Breast epithelium (tissue), 3 donors: ENCODE measurements around the gene TTYH3.

Experiments used
- POLR2A ChIP-seq: fragments of 450-650 bp; IDR thresholded peaks from one replicate; pipeline ENCODE4 v1.6.1; 2016; ENCODE audit warnings: antibody characterized with exemption, mild to moderate bottlenecking, moderate library complexity
- TF ChIP-seq, protein P1 (sequence below), 3 donors: fragments of 450-650 bp; IDR thresholded peaks; one replicate each; pipeline ENCODE4 v1.5.1; 2016 to 2017; ENCODE audit warnings: antibody characterized with exemption in 3 of 3, mild to moderate bottlenecking in 3 of 3, moderate library complexity in 3 of 3

DNA sequence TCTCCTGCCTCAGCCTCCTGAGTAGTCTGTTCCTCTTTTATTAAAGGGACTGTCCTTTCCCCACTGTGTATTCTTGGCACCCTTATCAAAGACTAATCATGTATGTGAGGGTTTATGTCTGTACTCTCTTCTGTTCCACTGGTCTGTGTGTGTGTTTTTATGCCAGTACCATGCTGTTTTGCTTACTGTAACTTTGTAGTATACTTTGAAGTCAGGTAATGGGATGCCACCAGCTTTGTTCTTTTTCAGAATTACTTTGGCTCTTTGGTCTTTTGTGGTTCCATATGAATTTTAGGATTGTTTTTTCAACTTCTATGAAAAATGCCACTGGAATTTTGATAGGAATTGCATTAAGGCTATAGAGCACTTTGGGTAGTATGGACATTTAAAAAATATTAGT is 42.1 kb downstream of the TTYH3 start:
- TF ChIP-seq, protein P1, sequence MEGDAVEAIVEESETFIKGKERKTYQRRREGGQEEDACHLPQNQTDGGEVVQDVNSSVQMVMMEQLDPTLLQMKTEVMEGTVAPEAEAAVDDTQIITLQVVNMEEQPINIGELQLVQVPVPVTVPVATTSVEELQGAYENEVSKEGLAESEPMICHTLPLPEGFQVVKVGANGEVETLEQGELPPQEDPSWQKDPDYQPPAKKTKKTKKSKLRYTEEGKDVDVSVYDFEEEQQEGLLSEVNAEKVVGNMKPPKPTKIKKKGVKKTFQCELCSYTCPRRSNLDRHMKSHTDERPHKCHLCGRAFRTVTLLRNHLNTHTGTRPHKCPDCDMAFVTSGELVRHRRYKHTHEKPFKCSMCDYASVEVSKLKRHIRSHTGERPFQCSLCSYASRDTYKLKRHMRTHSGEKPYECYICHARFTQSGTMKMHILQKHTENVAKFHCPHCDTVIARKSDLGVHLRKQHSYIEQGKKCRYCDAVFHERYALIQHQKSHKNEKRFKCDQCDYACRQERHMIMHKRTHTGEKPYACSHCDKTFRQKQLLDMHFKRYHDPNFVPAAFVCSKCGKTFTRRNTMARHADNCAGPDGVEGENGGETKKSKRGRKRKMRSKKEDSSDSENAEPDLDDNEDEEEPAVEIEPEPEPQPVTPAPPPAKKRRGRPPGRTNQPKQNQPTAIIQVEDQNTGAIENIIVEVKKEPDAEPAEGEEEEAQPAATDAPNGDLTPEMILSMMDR (IDR thresholded peaks at IDR 0.05) = no peak
- no peak for TF ChIP-seq POLR2A
